ENCODE results near the gene UBE2L5. TPM values are rescaled to one million over a fixed set of nuclear protein-coding genes. Genes with fewer than 3 reads are reported as not detected.
A peak's percentile ranks its signal among the peaks of the same experiment; 100 is the strongest.

The UBE2L5 gene
- total RNA-seq, 1 donor from 2014 or later = 0.26 TPM

DNA sequence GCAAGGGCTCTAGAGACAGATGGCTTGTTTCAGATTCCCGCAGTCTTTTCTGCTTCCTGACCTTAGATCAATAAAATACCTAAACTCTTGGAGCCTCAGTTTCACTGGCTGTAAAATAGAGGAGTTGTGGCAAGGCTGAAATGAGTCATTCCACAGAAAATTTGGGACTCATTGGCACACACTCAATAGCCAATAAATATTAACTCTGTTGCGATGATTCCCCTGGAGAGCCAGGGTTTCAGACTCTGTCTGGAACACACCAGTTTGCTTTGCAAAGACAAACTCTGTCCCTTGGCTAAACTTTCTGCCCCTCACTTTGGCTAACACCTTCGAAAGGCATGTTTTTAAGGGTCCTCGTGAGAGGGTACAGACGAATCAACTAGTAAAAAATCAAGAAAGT lies 18.1 kb upstream of the UBE2L5 start:
- no peak for DNase-seq (ENCODE audit: low spot score)

DNA sequence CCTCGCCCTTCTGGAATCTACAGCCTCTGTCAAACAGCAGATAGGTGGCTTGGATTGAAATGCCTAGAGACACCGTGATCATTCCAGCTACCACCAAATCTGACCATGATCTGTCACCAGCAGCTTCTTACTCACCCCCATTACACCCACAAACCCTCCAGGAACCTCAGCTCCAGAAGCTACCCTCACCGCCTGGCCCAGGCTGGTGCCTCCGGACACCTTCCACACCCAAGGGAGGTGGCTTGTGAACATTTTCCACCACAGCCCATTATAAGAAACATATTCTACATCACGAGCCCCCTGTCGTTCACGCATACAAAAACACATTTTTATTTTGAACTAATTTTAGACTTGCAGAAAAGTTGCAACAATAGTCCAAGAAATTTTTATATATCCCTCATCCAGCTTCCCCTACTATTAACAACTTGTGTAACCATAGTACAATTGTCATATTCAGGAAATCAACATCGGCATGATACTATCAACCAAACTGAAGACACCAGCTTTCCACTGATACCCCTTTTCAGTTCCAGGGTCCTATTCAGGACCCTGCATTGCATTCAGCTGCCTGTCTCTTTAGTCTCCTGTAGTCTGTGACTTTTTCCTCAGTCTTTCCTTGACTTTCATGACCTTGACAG lies 15.4 kb upstream of the UBE2L5 start:
- DNase-seq (ENCODE audit: low spot score) = no peak

DNA sequence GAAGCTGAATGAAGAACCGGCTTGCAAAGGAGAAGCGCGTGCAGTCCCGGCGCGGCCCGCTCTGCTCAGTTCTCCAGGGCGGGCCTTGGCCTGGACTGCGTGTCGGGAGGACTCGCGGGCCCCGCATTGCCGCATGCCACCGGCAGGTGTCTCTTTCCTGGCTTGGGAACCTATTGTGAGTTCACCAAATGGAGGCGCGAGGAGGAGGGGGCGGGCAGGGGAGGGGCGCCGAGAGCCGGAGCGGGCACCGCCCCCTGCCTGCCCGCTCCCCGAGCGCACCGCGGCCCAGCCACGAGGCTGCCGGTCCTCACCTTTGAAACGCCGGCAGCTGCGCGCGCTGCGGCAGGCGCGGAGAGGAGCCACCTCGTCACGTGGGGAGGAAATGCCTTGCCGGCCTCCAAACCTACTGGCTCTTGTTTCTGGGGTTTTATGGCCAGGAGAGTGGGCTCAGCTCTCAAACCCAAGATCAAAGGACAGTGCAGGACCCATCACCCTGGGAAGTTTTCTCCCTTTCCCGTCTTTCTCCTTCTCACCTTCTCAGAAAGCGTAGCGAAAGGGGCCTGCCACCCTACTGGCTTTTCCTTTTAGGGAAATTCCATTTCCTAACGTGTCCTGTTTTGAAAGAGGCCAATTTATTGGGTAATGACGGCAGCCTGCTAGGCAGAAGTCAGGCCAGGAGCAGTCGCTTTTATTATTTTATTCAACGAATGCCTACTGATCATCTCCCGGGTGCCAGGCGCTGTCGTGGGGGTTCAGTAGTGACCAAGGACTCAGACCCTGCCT lies 13.8 kb upstream of the UBE2L5 start:
- peak; percentile 98 for DNase-seq (ENCODE audit: low spot score)

DNA sequence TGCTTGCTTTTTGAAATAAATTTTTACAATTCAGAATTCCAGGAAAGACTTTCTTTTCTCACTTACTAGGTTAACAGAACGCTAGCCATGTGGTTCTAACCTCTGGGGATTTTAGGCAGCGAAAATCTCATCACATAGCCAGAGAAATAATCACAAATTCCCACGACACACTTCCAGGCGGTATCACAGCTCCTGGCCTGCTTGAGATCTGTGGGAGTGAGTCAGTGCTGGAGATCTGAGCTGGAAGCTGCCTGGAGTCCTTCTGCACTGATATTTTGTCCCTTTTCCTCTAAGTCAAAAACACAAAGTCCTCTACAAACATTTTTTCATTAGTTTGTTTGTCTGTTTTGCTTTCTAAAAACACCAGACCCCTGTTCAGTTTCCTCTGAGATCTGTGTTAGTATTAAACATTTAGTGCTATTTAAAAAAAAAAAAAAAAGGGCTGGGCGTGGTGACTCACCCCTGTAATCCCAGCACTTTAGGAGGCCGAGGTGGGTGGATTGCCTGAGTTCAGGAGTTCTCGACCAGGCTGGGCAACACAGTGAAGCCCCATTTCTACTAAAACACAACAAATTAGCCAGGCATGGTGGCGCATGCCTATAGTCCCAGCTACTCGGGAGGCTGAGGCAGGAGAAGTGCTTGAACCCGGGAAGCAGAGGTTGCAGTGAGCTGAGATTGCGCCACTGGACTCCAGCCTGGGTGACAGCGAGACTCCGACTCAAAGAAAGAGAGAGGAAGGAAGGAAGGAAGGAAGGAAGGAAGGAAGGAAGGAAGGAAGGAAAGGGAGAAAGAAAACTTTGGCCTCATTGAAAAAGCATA lies 12.2 kb upstream of the UBE2L5 start:
- DNase-seq (ENCODE audit: low spot score) = no peak

DNA sequence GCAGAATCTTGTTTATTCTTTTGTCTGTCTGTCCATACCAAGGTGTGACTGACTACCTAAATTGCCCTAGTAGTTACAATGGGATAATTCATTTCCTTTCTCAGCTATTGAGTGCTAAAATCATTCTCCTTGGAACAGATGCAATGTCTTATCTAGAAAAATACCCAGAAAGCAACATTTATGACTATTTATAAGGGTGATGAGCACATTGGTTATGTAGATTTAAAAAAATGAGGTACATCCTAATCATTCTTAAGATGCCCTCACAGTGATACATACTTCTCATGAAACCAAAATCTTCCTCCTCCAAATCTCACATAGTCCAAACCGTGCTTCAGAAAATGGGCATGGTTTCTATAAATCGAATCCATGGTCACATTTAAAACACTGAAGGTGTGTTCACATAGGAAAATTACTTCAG lies 11.6 kb upstream of the UBE2L5 start:
- DNase-seq (ENCODE audit: low spot score) = no peak

DNA sequence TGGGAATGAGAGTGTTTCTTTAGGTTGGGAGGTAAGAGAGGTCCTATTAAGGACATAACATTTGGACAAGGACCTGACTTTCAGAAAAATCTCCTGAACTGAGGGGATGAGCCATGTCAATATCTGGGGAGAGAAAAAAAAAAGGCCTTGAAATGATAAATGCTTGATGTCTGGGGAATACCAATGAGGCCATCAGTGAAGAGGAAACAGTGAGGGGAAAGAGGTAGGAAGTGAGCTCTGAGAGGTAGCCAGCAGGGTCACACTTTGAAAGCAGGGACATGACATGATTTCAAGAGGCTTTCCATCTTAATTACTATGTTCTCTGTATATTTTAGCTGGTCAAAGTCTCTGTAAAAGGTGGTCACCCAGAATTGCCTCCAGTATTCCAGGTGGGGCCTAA lies 9.9 kb upstream of the UBE2L5 start:
- DNase-seq (ENCODE audit: low spot score) = no peak

DNA sequence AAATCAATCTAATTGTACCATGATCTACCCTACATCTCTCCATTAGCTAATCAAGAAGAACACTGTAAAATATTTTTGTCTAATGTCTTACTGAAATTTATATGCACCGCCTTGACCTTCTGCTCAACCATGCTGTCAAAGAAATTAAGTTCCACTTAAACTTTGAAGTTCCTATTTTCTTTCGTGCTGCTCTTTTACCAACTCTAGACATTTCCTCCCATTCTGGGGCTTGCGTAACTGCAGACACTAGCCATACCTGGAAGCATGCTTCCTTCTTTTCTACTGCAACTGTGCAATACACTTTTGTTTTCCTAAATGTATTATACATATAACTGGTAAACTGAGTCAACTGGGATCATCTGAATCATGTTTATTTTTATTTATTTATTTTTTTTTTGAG lies 8.5 kb upstream of the UBE2L5 start:
- no peak for DNase-seq (ENCODE audit: low spot score)

DNA sequence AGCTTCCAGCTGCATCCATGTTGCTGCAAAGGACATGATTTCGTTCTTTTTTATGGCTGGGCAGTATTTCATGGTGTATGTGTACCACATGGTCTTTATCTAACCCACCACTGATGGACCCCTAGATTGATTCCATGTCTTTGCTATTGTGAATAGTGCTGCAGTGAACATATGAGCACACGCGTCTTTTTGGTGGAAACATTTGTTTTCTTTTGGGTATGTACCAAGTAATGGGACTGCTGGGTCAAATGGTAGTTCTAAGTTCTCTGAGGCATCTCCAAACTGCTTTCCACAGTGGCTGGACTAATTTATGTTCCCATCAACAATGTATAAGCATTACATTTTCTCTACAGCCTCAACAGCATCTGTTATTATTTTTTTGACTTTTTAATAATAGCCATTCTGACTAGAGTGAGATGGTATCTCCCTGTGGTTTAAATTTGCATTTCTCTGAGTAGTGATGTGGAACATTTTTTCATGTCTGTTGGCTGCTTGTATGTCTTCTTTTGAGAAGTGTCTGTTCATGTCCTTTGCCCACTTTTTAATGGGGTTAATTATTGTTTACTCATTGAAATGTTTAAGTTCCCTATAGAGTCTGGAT lies 6.8 kb upstream of the UBE2L5 start:
- DNase-seq (ENCODE audit: low spot score) = no peak

DNA sequence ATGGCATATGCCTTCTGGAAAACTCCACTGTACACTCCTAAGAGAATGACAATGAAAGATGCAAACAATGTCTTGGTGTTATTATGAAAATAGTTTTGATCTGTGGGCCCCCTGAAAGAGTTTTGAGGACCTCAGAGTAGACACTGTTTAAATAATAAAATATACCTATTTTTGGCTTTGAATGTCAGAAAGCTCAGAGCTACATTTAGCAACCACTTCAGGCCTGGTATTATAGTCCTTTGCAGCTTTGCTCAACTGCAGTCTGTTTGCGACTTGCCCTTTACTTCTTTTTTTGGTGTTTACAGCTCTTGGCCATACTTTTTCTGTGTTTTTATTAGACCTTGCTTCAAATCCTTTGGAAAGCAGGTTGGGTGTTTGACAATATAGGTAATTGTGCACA lies 5.8 kb upstream of the UBE2L5 start:
- DNase-seq (ENCODE audit: low spot score) = no peak

DNA sequence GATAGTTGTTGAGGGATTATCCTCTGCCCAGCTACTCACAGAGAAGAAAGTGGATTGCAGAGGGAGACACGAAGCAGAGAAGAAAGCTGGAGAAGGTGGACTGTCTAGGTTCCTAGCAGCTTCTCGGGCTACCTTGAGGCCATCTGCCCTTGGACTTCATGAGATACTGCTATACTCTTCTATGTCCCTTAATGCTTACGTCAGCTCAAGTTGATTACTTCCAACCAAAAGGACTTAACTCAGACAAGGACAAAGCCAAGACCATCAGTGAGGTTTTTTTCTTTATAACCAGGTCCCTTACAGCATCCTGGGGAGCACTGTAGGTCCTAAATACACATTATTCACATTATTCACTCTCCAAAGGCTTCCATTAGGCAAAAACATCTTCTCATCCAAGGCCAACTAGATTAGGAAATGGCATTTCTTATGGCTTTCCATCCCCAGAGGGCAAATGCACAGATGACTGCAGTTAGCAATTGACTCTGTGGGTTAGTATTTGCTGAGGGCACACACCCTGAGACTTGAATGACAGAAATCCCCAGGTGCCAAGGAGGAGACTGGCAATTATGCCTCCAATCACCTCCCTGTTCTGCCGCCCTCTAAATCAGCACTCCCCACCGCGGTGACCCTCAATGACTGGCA lies 4.1 kb upstream of the UBE2L5 start:
- DNase-seq (ENCODE audit: low spot score) = no peak

DNA sequence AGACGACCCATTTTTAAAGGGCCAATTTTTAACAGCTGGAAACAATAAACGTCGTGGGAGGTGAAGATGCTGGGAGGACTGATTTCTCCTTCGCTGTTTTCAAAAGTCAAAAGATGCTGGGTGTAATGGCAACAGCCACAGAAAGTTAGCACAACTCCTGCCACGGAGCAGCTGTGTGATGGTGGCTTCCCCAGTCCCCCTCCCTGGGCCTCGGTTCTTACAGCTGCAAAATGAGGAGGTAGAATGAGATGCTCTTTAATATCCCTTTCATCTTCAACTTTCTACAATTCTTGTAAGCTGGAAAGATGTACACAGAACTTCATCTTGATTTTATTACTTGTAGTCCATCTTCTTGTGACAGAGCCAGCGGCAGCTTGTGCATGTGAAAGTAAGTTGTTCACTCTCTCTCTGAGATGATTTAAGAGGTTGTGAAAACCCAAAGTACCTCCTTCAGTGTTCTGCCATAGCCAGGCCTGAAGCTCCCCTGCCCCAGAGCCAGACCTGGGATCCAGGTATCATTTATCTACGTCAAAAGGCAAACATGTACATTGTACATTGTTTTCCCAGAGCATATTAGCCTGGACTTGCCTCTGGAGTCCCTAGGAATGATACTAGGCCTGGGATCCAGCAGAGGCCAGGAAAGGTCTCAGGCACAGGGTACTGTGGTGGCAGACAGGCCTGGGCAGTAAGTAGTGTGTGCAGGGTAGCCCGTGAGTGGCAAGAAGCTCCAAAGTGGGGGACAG lies 3.4 kb upstream of the UBE2L5 start:
- DNase-seq (ENCODE audit: low spot score) = no peak

DNA sequence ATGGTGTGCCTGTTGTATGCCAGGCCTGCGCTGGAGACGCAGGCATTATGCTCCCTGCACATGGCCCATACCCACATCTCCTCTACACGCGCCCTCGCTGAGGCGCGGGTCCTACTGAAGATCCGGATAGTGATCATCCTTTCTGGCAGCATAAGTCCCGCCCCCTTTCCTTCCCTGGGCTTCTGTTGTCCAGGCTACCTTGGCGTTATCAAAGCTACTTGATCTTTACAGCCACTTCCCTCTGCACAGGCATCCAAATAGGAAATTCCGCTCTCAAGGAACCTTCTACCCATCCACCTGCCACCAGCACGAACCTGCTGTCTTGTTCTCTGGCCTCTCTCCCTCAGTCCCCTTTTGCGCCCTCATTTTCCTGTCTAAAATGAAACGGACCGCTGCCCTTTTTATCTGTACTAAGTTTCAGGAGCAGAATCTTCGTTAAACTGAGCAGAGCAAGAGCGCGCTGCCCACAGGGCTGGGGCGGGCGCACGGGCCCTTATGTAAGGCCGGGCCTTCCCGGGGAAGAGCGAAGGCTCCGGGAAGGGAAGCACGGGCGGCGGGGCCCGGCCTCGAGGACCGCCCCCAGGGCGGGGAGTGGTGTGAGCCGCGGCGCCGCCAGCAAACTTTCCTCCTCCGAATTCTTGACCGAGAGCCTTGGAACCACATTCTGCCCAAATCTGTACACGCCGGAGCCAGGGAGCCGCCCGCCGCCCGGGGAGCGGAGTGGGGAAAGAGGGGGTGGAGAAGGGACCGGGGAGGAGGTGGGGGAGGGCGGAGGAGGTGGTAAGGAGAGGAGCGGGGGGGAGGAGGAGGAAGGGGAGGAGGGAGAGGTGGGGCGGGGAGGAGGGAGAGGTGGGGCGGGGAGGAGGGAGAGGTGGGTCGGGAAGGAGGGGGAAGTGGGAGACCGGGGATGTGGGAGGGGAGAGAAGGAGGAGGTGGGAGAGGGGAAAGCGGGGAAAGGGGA lies 920 bp upstream of the UBE2L5 start:
- peak; percentile 94 for DNase-seq (ENCODE audit: low spot score)

DNA sequence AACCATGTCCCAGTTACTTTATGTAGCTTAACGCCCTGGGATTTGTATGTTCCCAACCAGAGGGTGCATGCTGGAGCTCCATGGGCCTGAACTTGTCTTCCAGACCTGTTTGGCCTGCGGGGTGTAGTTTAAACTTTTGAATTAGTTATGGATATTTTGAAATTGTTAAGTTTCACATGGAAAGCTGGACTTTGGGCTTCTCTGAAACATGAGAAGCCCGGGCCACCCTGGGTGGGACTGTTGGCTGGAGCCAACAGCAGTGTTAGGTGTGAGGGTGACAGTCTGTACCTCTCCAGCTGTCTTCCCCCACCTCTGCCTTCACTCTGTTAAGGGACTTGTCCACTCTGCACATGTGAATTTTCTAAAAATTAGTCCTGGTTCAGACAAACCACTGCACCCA lies 1.6 kb downstream of the UBE2L5 start:
- no peak for DNase-seq (ENCODE audit: low spot score)

DNA sequence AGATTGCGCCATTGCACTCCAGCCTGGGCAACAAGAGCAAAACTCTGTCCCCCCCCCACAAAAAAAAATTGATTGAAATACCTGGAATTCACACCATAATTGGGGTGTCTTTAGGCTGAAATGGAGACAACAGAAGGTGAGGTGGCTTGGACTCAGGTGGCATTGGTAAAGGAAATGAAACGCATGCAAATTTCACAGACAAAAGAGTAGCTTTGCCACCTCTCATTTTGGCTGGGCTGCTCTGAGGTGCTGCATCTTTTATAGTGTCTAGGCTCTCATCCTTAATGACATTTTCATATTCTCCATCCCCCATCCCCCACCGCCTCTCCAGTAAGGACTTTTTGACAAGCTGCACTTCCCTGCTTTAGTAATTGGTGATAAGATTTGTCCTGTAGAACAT lies 6.9 kb downstream of the UBE2L5 start:
- no peak for DNase-seq (ENCODE audit: low spot score)

DNA sequence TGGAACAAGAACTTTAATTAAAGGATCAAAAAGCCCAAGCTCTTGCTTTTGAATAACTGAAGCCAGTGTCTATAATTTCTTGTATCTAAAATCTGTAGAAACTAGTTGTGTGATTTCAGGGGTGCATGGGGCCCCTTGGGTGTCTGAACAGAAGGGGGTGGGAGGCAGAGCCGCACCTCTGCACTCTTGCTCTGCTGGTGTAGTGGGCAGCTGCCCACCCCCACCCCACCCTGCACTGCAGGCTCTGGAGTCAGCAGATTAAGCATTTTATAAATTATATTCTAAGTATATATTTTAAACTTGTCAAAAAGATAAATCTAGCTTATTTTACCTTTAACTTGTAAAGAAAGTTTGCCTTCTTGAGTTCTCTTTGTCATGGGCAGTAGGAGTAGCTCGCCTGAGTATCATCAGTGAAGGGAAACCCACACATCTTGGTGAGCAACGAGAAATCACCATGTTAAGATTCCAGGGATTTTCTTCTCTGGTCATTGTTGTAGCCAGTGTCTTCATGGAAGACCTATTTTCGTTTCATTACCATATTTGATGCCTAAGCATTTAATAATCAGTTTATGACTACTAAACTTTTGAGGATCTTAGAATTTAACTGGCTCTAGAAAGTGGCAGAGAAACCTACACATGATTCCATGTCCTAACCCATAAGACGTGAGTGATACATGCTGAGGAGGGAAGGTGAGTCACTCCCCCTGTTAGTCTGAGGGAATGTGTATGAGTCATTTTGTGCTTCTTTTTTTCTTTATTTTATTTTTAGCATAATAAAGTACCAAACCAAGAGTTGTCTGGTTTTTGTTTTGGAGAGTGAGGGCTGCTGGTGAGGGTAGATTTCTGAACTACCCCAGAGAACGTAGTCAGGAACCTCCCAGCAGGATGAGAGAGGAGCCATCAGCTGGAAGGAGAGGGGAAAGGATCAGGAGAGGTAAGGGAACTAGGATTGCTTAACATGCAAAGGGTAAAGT lies 7.7 kb downstream of the UBE2L5 start:
- no peak for DNase-seq (ENCODE audit: low spot score)

DNA sequence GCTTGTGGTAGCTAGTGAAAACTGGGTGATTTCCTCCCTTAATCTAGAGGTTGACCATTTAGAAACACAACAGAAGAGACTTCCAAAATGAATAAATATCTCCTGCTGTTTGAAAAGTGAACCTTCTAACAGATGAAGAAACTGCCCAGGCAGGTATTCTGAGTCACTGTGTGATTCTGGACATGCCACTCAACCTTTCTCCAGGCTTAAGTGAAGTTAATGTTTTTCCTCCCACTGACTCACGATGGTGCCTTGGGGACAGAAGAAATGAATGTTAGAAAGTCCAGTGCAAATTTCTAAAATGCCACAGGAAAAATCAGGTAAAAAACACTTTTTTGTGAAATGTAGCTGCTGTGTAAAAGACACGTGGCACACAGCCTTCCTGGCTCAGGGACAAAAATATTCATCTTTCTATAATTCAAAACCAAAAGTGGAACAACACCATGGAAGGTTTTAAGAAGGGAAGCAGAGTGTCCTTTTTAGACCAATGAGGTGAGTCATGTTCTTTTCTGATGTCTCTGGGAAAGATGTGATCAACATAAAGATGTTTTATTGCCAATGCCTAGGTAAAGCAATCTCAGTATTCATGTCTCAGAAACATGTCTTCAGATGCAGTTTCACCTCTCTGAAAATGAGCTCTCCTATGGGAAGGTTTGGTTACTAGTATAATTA lies 9.1 kb downstream of the UBE2L5 start:
- DNase-seq (ENCODE audit: low spot score) = no peak

DNA sequence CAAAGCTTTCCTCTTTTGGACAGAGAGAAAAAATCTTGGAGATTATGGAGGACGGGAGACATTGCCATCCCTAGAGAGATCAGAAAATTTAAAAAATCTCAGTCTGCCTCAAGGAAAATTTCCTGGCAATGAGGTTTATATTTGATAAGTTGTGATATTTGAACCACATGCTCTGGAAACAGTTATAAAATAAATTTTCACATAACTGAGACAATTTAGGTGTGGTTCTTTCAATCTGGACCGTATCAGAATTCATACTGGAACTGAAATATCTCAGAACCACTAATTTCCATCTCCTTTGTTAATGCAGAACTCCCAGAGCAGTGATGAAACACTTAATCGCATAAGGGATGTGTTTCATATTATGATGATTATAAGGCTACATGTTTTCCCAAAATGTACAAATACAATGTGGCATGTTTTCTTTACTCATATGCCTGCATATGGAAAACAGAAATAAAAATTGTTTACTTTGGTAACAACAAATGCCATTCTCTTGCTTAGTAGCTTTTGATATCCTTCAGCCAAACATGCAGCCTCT lies 13.7 kb downstream of the UBE2L5 start:
- no peak for DNase-seq (ENCODE audit: low spot score)
